Endometrium (tissue), 2 donors: ENCODE measurements around the gene TTC31.
"Not testable (repeated sequence)": the region's sequence is repeated elsewhere in the genome, so short reads cannot be mapped to it uniquely, and the experiment has no call there.

ENCODE experiments used
- FAIRE-seq: peaks from 2 replicates; lab custom pipeline; 2012; peaks lifted over from hg19 to GRCh38; lab: Jason Lieb, UNC
- donor health status: control.
- donor health status: control.

Gene TTC31

GRCh38 chr2:74457549-74458131, 25.2 kb upstream of the TTC31 start:
- no peak for FAIRE-seq

- peak; percentile 99 for FAIRE-seq
Measured at GRCh38 chr2:74458132-74458937, 24.5 kb upstream of the TTC31 start, which contains the start of gene WBP1. Gene WBP1, plus strand, starts transcription at chr2:74458438. Its CDS starts 165 bp downstream, at chr2:74458603.

GRCh38 chr2:74458938-74459363, 23.9 kb upstream of the TTC31 start:
- FAIRE-seq: no peak

GRCh38 chr2:74459503-74460118, 23.3 kb upstream of the TTC31 start:
- not testable (repeated sequence) for FAIRE-seq

- not testable (repeated sequence) for FAIRE-seq
Measured at GRCh38 chr2:74460187-74460586, 22.7 kb upstream of the TTC31 start.

- no peak for FAIRE-seq
Measured at GRCh38 chr2:74461187-74462053, 21.5 kb upstream of the TTC31 start.

GRCh38 chr2:74462054-74462785, 20.7 kb upstream of the TTC31 start:
- FAIRE-seq: no peak

- no peak for FAIRE-seq
Measured at GRCh38 chr2:74462786-74463105, 20.1 kb upstream of the TTC31 start.

- no peak for FAIRE-seq
Measured at GRCh38 chr2:74464406-74464805, 18.5 kb upstream of the TTC31 start.

GRCh38 chr2:74470742-74471141, 12.1 kb upstream of the TTC31 start:
- not testable (repeated sequence) for FAIRE-seq

GRCh38 chr2:74471332-74472065, 11.4 kb upstream of the TTC31 start:
- FAIRE-seq: no peak

GRCh38 chr2:74472086-74472944, 10.6 kb upstream of the TTC31 start, which contains the start of gene MRPL53:
Gene MRPL53, minus strand, starts transcription at chr2:74472680. Its CDS starts 20 bp downstream, at chr2:74472660.
- no peak for FAIRE-seq

- no peak for FAIRE-seq
Measured at GRCh38 chr2:74472945-74473258, 10.0 kb upstream of the TTC31 start.

- FAIRE-seq: no peak
Measured at GRCh38 chr2:74474481-74474880, 8.4 kb upstream of the TTC31 start.

- FAIRE-seq: no peak
Measured at GRCh38 chr2:74474899-74475298, 8.0 kb upstream of the TTC31 start.

GRCh38 chr2:74481431-74481830, 1.4 kb upstream of the TTC31 start:
- no peak for FAIRE-seq

GRCh38 chr2:74481961-74482800, 700 bp upstream of the TTC31 start:
- FAIRE-seq: no peak

- not testable (repeated sequence) for FAIRE-seq
Measured at GRCh38 chr2:74483675-74484164, 839 bp downstream of the TTC31 start.

- no peak for FAIRE-seq
Measured at GRCh38 chr2:74486141-74486540, 3.3 kb downstream of the TTC31 start.
